PC-9 (cell line): Measurements from ENCODE around the gene LINGO1. TPM values are rescaled to one million over a fixed set of nuclear protein-coding genes. Genes with fewer than 3 reads are reported as not detected.

Source experiments
- BruUV-seq: library from RNA; stranded (reverse); fragments of 400-500 nt; replicated peaks from 2 replicates; lab custom pipeline; 2021; lab: Mats Ljungman, UMichigan
- CTCF ChIA-PET: fragments of 300-600 bp; sonication (Branson Sonifier 250); formaldehyde crosslinking; loops from one replicate; lab custom pipeline; 2022; ENCODE audit warnings: antibody characterized with exemption; lab: Charles Lee
- POLR2A ChIA-PET: fragments of 300-600 bp; sonication (Branson Sonifier 250); formaldehyde crosslinking; loops from one replicate; lab custom pipeline; 2022; ENCODE audit warnings: antibody characterized with exemption; ENCODE audit not compliant: unreplicated experiment; lab: Charles Lee
- DNase-seq, 2 experiments: peaks; one replicate each; pipeline versions ENCODE4 v3.0.0 to v3.0.0-alpha.2; 2015 to 2022; ENCODE audit warnings: mixed read lengths in 1 of 2
- H2AFZ ChIP-seq: fragments of 200-600 bp; sonication (generic); 2 replicates; pipeline ENCODE4 v1.8.1; 2017; ENCODE audit warnings: antibody characterized with exemption
- H3F3A ChIP-seq: fragments of 200-600 bp; sonication (generic); 2 replicates; pipeline ENCODE4 v1.8.1; 2017; ENCODE audit warnings: antibody characterized with exemption, mild to moderate bottlenecking, low read depth; ENCODE audit not compliant: insufficient read depth
- H3K27ac ChIP-seq: fragments of 200-600 bp; sonication (generic); 2 replicates; pipeline ENCODE4 v1.6.1; 2016; ENCODE audit warnings: mixed run types
- H3K27me3 ChIP-seq: fragments of 200-600 bp; sonication (generic); 2 replicates; pipeline ENCODE4 v1.6.1; 2016; ENCODE audit warnings: low read depth, mixed run types; ENCODE audit not compliant: insufficient read depth
- H3K36me3 ChIP-seq: fragments of 200-600 bp; sonication (generic); 2 replicates; pipeline ENCODE4 v1.6.1; 2016; ENCODE audit warnings: low read depth, mixed run types
- H3K4me1 ChIP-seq: fragments of 200-600 bp; sonication (generic); replicated peaks from 2 replicates; pipeline ENCODE4 v1.6.1; 2016; ENCODE audit warnings: mixed run types; ENCODE audit not compliant: insufficient read depth
- H3K4me2 ChIP-seq: fragments of 200-600 bp; sonication (generic); 2 replicates; pipeline ENCODE4 v1.6.1; 2017; ENCODE audit warnings: mixed run types
- H3K4me3 ChIP-seq: fragments of 200-600 bp; sonication (generic); 2 replicates; pipeline ENCODE4 v1.6.1; 2016; ENCODE audit warnings: mixed run types
- H3K79me2 ChIP-seq: fragments of 200-600 bp; sonication (generic); 2 replicates; pipeline ENCODE4 v1.6.1; 2017; ENCODE audit warnings: low read depth, mixed run types
- H3K9me2 ChIP-seq: fragments of 200-600 bp; sonication (generic); 2 replicates; pipeline ENCODE4 v1.8.1; 2017; ENCODE audit warnings: mild to moderate bottlenecking; ENCODE audit not compliant: insufficient read depth
- H3K9me3 ChIP-seq: fragments of 200-600 bp; sonication (generic); 2 replicates; pipeline ENCODE4 v1.8.1; 2016; ENCODE audit warnings: low read depth; ENCODE audit not compliant: insufficient read depth
- H4K20me1 ChIP-seq: fragments of 200-600 bp; sonication (generic); 2 replicates; pipeline ENCODE4 v1.8.1; 2017; ENCODE audit not compliant: insufficient read depth
- EZH2 ChIP-seq: fragments of 200-600 bp; sonication (generic); IDR thresholded peaks from 2 replicates; pipeline ENCODE4 v1.8.0; 2017; ENCODE audit warnings: antibody characterized with exemption, low read depth
- intact Hi-C: fragments of 100-400 bp; cut with micrococcal nuclease; formaldehyde crosslinking; loops from one replicate; pipeline ENCODE4 v1.10.0; 2022; ENCODE audit not compliant: unreplicated experiment
- total RNA-seq: library from RNA; stranded (reverse); gene quantifications from 2 replicates; pipeline ENCODE4 v1.2.3, GENCODE V29; 2021
- TF ChIP-seq, protein P1 (sequence below): fragments of 200-600 bp; sonication (generic); conservative IDR thresholded peaks from 2 replicates; pipeline ENCODE4 v1.6.1; 2017; ENCODE audit warnings: mixed run types, antibody characterized with exemption, mild to moderate bottlenecking, moderate library complexity

Gene LINGO1
- total RNA-seq, 1 experiment from 2014 or later: not detected

GRCh38 chr15:77612958-77613601, 19.6 kb downstream of the LINGO1 start:
- no peak overlapping the region for H3K4me2 ChIP-seq
- H3F3A ChIP-seq: no peaks in the 10 kb centered on the region
- no peaks in the 10 kb centered on the region for H3K36me3 ChIP-seq
- H3K27me3 ChIP-seq: no peaks in the 10 kb centered on the region
- intact Hi-C loops: no loop called here
- no peak overlapping the region for H3K4me3 ChIP-seq
- TF ChIP-seq EZH2: no peak
- TF ChIP-seq, protein P1, sequence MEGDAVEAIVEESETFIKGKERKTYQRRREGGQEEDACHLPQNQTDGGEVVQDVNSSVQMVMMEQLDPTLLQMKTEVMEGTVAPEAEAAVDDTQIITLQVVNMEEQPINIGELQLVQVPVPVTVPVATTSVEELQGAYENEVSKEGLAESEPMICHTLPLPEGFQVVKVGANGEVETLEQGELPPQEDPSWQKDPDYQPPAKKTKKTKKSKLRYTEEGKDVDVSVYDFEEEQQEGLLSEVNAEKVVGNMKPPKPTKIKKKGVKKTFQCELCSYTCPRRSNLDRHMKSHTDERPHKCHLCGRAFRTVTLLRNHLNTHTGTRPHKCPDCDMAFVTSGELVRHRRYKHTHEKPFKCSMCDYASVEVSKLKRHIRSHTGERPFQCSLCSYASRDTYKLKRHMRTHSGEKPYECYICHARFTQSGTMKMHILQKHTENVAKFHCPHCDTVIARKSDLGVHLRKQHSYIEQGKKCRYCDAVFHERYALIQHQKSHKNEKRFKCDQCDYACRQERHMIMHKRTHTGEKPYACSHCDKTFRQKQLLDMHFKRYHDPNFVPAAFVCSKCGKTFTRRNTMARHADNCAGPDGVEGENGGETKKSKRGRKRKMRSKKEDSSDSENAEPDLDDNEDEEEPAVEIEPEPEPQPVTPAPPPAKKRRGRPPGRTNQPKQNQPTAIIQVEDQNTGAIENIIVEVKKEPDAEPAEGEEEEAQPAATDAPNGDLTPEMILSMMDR: no peak
- no TSS peak for BruUV-seq
- no peaks in the 10 kb centered on the region for H3K4me1 ChIP-seq
- ChIA-PET POLR2A (no interaction called here), CTCF (no interaction called here)
- H3K9me2 ChIP-seq: no peaks in the 10 kb centered on the region
- no peaks in the 10 kb centered on the region for H3K79me2 ChIP-seq
- no peak overlapping the region for H2AFZ ChIP-seq
- H4K20me1 ChIP-seq: no peaks in the 10 kb centered on the region
- DNase-seq: no peak
- H3K9me3 ChIP-seq: no peaks in the 10 kb centered on the region
- no peak overlapping the region for H3K27ac ChIP-seq

DNA sequence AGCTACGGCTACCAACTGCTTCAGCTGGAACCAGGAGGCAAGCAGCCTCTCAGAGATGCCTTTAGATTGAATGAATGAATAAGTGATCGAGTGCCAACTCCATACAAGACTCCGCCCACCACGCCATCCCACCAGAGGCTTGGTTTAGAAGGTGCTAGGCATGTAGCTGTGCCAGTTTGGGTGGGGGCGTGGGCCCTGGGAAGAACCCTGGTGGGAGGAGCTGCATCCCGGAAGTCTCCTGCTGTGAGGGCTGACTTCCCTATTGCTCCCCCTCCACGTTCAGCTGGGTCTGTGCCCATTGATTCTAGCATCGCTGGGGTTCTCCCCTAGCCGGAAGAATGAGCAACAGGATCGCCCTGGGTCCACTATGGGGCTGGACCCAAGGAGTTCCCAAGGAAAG, 20.9 kb downstream of the LINGO1 start:
- no peaks in the 10 kb centered on the region for H3F3A ChIP-seq
- BruUV-seq: no TSS peak
- H3K4me3 ChIP-seq: no peak overlapping the region
- CTCF ChIA-PET: no interaction called here
- no peaks in the 10 kb centered on the region for H3K27me3 ChIP-seq
- no peaks in the 10 kb centered on the region for H4K20me1 ChIP-seq
- TF ChIP-seq, protein P1: no peak
- no peak for TF ChIP-seq EZH2
- H3K4me2 ChIP-seq: no peak overlapping the region
- DNase-seq: no peak
- no peaks in the 10 kb centered on the region for H3K9me2 ChIP-seq
- POLR2A ChIA-PET: no interaction called here
- intact Hi-C loops: no loop called here
- H3K27ac ChIP-seq: no peak overlapping the region
- H3K79me2 ChIP-seq: no peaks in the 10 kb centered on the region
- no peak overlapping the region for H2AFZ ChIP-seq
- H3K36me3 ChIP-seq: no peaks in the 10 kb centered on the region
- H3K4me1 ChIP-seq: no peaks in the 10 kb centered on the region
- no peaks in the 10 kb centered on the region for H3K9me3 ChIP-seq

DNA sequence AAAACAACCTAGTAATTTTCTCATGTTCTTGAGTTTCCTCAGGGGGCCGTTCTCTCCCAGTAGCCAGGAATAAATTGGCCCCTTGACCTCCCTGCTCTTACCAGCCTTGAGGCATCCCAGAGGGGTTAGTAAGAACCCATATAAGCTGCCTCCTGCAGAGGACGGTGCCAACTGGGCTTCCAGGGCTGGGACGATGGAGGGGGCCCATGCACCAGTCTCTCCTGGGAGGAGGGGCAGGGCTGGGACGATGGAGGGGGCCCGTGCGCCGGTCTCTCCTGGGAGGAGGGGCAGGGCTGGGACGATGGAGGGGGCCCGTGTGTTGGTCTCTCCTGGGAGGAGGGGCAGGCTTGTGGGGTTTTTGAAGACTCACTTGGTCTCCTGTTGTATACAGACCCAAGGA, 22.0 kb downstream of the LINGO1 start:
- no peaks in the 10 kb centered on the region for H3F3A ChIP-seq
- H3K27me3 ChIP-seq: no peaks in the 10 kb centered on the region
- H3K9me3 ChIP-seq: no peaks in the 10 kb centered on the region
- TF ChIP-seq EZH2: no peak
- TF ChIP-seq, protein P1: no peak
- no TSS peak for BruUV-seq
- CTCF ChIA-PET: no interaction called here
- H4K20me1 ChIP-seq: no peaks in the 10 kb centered on the region
- intact Hi-C loops: no loop called here
- H3K27ac ChIP-seq: no peak overlapping the region
- no peaks in the 10 kb centered on the region for H3K79me2 ChIP-seq
- H3K4me1 ChIP-seq: no peaks in the 10 kb centered on the region
- POLR2A ChIA-PET: no interaction called here
- H3K4me2 ChIP-seq: no peak overlapping the region
- H3K9me2 ChIP-seq: no peaks in the 10 kb centered on the region
- DNase-seq: no peak
- no peak overlapping the region for H3K4me3 ChIP-seq
- no peak overlapping the region for H2AFZ ChIP-seq
- H3K36me3 ChIP-seq: no peaks in the 10 kb centered on the region
